Head of caudate nucleus (tissue), 42 donors: ENCODE data around the gene MADD.

ENCODE experiments used
- DNase-seq, 42 donors: peaks; one replicate each; pipeline versions ENCODE4 v3.0.0 to v3.0.0-alpha.2; 2020 to 2021; ENCODE audit warnings: mixed read lengths in 7 of 42
- intact Hi-C: fragments of 100-400 bp; cut with DNase I; formaldehyde crosslinking; loops from one replicate; pipeline ENCODE4 v1.15.0; 2022

Gene MADD

DNA sequence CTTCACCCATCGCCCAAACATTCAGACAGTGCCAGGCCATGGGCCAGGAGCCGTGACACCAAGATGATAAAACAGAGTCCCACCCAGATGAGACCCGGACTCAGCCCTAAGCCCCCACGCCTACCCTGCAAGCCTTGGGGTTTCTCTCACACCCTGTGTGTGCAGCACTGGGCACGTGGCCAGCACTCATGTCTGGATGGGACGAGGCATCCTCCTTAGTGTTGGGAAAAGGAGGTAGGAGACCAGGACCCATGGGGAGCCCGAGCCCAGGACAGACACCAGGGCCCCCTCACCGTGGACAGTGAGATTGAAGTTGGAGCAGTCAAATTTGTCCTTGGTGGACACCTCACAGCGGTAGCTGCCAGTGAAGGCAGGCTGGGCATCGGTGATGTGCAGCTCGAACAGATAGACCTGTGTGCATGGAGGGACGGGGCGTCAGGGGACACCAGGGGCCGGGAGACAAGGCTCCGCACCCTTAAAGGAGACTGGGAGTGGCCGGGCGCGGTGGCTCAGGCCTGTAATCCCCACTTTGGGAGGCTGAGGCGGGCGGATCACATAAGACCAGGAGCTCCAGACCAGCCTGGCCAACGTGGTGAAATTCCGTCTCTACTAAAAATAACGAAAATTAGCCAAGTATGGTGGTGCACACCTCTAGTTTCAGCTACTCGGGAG, 78.3 kb downstream of the MADD start:
- intact Hi-C loops, result no loop called here
- DNase-seq, result no peak

DNA sequence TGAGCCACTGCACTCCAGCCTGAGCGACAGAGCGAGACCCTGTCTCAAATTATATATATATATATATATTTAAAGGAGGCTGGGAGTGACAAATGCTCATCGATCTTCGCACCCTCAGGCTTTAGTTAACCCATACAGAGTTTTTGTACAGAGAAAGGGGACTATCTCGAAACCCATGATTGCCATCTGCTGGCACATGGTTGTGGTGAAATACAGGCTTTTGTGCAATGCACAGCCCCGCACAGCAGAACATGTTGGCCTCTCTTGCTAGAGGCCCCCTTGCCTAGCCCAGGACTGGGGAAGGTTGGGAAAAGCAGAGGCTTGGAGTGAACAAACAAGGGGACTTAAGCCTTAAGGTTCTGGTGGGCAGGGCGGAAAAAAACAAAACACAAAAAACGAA, 78.9 kb downstream of the MADD start:
- intact Hi-C loops, result no loop called here
- peak in 14 of 42 donors; percentile 10 to 59 (median 24) for DNase-seq

DNA sequence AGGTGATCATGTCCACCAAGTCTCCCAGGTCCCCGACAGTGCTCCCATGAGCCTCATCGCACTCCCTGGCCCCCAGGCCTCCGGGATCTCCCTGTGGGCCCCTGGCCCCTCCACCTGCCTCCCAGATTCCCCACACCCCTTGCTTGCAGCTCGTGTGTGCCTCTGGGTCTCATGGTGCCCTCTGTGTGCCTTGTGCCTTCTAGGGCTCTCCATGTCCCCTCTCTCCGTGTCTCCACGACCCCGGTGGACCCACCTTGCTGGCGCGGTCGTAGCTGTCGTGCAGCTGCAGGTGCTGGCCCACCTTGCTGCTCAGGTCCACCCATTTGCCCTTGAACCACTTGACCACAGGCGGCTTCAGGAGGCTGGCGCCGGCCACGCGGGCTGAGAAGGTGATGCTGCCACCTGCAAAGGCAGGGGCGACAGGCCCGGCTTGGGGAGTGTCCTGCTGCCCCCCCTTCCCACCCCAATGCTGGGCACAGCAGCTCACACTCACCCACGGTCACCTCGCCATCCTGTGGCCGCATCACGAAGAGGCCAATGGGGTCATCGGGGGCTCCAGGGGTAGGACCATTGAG, 79.7 kb downstream of the MADD start:
- intact Hi-C loops, result no loop called here
- no peak for DNase-seq

DNA sequence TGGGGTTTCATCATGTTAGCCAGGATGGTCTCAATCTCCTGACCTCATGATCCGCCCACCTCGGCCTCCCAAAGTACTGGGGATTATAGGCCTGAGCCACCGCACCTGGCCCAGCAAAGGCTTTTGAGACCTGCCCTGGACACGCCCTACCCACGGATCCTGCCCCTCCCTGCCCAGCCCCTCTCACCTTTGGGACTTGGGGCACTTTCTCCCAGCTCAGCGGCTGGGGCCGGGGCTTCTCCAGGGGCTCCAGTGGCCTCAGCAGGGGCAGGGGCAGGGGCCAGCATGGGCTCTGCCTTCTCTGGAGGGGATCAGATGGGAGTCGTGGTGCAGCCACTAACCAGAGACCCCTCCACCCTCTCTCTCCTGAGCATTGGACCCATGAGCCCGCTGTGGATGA, 80.4 kb downstream of the MADD start:
- intact Hi-C loops, result no loop called here
- no peak for DNase-seq

DNA sequence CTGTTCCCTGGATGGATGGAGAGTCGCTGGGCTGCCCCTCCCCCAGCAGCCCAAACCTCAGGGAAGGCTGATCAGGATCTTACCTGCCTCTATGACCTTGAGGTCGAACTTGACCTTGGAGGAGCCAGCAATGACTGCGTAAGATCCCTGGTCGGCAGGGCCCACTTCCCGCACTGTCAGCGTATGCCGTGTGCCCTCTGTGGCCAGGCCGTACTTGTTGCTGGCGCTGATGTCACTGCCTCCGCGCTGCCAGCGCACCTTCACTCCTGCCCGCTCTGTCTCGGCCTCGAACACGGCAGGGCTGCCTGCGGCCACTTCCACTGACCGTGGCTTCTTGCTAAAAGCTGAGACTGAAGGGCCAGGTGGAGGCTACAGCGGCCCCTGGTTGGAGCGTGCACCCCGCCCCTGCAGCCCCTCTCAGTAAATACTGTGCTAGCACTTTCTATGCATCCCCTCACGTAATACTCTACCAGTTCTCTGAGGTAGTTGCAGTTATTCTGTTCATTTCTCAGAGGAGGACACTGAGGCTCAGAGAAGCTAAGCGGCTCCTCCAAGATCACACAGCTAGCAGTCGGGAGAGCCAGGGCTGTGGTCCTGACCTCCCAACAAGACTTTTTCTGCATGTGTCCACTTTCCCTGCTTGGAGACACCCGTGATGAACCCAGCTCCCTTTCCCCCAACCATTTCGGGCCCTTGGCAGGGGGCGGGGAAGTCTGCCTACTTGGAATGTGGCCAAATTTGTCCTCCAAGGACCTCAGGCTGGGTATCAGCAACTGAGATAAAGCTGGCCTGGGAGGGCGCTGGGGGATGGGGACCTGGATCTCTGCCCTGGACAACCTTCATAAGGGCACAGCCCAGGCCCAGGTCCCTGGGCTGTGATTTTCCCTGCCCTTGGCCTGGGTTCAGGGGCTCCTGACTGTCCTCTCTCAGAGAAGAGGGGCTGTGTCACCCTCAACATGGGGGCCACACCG, 81.5 kb downstream of the MADD start:
- DNase-seq, result no peak
- intact Hi-C loops, result no loop called here

DNA sequence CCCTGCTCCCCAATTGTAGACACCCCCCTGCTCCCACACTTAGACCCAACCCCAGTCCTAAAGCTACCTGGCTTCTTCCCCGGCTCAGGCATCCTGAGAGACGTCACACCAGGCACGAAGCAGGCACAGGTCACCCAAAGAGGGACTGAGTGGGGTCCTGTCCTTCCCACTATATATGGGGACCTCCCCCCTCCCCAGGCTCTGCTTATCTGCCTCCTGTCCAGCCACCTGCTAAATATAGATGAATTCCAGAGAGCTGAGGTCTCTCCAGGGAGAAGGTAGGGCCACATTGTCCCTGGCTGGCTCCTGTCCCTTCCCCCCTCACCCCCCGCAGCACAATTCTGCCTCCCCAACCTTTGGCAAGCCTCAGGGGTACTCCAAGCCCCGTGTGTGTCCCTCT, 82.6 kb downstream of the MADD start, which contains the start of gene MYBPC3:
TSS of gene MYBPC3 (minus strand) at position 147 of the 400 bp plus-strand sequence. CDS start at position 92, 55 bp downstream.
- intact Hi-C loops, result no loop called here
- no peak for DNase-seq

DNA sequence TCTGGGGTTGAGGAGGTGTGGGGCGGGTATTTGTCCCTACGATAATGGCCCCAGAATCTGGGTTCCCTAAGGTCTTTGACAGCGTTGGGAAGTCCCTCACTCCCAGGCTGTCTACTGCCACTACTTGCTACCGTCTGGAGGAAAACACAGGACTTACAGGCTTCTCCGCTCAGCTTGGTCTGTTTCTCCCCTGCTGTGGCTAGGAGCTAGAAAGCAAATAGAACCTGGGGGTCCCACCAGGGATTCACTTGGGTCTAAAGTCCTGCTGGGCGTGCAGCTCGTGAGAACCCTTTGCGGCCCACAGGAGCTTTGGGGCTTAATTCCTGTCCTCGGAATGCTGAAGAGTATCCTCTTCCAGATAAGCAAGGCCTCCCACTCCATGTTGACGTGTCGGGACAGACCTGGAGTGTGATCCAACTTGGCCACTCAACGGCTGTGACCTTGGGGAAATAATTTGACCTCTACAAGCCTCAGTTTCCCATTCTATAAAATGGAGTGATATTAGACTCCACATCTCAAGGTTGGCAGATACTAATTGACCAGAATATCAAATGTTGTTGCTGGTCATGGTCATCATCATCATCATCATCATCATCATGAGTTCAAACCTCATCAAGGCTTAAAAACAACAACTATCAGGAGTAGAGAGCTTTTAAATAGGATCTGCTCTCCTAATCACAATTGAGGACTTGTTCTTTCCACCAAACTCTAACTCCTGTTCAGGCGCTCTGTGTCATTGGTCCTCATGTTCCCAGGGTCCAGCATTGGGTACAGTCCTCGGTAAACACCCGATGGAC, 84.2 kb downstream of the MADD start:
- intact Hi-C loops, result no loop called here
- DNase-seq, result no peak

DNA sequence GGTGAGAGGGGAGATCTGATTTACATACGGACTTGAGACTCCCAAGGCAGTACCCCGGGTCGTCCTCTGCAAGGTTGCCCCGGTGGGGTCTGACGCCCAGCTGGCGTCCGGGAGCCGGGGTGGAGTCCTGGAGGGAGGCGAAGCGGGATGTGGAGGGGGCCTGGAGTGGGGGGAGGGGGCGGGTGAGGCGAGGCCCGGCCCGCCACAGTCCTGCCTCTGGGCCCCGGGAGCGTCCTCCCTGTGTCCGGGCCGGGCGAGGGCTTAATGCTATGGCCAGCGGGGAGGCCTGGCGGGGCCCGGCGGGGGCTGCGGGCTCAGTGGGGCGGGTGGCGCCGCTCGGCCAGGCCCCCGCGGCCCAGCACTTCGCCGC, 85.0 kb downstream of the MADD start:
- DNase-seq, result peak in 3 of 42 donors; percentile 12 to 49 (median 23)
- intact Hi-C loops, result loop anchor here (5.0 kb wide), 1 partner anchor 178 kb away; the partner anchor contains the start of gene ARFGAP2

DNA sequence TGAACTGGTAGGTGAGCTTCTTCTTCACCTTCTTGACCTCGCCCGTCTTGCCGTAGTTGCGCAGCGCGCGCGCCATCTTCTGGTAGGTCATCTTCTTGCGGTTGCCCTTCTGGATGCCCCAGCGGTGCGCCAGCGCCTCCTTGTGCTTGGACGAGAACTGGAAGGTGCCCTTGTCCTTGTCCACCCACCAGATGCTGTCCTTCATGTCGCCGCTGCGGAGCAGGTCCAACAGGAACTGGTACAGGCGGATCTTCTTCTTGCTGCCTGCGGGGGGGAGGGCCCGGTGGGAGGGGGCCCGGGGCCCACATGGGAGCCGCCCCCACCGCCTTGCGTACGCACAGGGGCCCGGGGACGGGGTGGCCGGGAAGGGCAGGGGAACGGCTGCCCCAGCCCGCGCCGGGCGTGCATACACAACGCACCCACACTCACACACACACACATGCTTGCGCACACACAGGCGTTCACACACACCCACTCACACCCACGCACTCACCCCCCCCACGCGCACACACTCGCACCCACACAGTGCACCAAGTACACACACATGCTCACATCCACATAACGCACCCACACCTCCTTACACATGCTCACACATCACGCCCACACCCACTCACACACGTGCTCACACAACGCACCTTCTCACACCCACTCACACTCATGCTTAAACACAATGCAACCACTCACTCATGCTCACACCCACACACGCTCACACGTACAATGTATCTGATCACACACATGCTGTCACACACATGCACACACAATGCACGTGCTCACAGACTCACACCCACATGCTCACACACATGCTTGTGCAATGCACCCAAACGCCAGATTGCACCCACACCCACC, 85.6 kb downstream of the MADD start:
- DNase-seq, result peak; percentile 89 to 97 (median 94)
- intact Hi-C loops, result loop anchor here (5.0 kb wide), 1 partner anchor 178 kb away; the partner anchor contains the start of gene ARFGAP2

DNA sequence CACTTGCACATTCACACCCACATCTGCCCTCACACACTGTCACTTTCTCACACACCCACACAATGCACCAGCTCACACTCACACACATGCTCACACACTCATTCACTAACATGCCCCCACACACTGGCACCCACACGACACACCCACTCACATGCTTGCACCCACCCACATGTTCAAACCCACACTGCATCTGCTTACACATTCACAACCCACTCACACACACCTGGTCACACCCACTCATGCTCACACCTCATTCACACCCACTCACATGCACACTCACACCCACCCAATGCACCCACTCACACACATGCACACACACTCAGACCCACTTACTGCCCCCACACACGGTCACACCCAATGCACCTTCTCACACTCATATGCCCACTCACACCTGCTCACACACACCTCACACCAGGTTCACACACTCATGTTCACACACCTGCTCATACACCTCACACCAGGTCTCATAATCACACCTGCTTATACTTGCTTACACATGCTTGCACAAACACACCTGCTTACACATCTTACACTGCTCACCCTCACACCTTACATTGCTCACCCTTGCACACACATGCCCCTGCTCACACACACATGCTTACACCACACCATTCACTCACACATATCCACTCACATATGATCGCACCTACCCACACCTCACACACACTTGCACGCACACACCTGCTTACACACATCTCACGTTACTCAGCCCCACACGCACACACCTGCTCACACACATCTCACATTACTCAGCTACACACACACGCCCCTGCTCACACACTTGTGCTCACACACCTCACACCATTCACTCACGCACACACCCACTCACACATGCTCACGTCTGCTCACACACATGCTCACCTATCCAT, 86.4 kb downstream of the MADD start:
- DNase-seq, result no peak
- intact Hi-C loops, result loop anchor here (5.0 kb wide), 1 partner anchor 179 kb away; the partner anchor contains the start of gene ARFGAP2

DNA sequence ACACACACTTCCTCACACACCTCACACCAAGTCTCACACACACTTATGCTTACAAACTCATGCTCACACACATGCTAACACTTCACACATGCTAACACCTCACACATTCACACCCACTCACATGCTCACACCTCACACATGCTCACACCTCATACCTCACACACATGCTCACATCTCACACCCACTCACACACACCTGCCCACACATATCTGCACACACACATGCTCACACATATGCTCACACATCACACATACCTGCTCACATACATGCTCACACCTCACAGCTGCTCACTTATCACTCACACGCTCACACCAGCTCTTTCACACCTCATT, 87.0 kb downstream of the MADD start:
- intact Hi-C loops, result loop anchor here (5.0 kb wide), 1 partner anchor 180 kb away; the partner anchor contains the start of gene ARFGAP2
- DNase-seq, result no peak

DNA sequence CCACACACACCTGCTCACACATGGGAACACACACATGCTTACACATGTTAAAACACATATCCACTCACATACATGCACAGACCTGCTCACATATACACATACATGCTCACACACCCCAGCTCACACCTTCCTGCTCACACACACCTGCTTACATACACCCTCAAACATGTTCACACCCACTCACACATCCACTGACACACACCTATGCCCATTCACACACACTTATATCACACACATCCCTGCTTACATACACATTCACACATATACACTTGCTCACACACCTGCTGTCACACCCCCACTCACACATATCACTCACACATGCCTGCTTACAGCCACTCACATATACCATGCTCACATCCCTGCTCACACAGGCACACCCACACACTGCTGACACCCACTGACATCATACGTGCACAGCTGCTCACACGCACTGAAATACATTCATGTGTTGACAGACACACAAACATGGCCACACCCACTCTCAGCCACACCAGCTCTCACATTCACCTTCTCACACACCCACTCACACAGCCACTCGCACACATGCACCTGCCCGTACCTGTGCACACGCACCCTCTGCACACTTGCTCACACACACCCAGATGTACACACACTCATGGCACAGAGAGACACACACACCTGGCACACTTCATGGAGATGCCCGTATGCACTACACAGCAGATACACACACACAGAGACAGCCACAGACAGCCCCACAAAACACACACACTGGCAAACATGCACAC, 88.2 kb downstream of the MADD start:
- DNase-seq, result no peak
- intact Hi-C loops, result loop anchor here (5.0 kb wide), 1 partner anchor 181 kb away; the partner anchor contains the start of gene ARFGAP2

DNA sequence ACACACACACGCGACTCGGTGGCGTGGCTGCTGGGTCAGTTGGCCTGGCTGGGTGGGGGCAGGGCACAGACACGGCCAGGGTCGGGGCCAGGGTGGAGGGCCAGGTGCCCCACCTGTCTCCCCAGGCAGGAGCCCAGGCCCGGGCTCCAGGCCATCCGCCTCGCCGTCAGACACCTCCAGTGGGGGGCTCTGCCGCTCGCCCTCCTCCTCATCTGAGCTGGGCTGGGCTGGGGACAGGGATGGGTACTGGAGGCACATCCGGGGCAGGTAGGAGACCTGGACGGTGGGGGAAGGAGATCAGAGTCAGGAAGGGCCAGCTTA, 88.8 kb downstream of the MADD start:
- intact Hi-C loops, result loop anchor here (5.0 kb wide), 1 partner anchor 181 kb away; the partner anchor contains the start of gene ARFGAP2
- no peak for DNase-seq

DNA sequence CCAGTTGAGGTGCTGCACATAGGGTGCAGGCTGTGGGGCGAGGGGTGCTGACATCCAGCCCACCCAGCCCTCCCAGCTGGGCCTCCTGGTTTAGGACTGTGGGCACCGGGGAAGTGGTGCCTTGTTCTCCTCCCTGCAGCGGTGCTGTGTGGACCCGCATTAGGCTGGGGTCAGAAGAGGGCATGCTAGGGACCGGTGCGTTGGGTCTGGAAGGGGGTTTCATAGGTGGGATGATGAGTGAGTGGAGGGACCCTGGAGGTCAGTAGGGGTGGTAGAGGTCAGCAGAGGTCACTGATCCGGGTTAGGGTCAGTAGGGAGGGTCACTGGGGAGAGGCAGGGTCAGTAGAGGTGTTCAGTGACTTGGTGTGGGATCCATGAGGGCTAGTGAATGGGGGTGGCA, 89.2 kb downstream of the MADD start:
- no peak for DNase-seq
- intact Hi-C loops, result loop anchor here (5.0 kb wide), 1 partner anchor 182 kb away; the partner anchor contains the start of gene ARFGAP2

DNA sequence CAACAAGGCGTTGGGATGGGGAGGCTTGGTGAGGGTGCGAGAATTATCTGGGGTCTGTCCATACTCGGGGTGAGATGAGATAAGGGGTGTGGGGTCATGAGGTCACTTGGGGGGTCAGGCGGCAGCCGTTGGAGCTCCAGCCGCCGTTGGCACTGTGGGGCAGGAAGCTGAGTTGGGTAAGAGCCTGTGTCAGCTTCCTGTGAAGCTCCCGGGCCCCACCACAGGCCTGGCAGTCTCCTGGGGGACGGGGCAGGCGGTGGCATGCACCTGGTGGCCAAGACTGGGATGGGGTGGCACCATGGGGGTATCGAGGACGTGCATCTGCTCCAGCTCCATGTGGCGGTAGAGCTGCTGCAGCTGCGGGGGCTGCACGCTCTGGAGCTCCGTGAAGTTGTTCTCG, 89.7 kb downstream of the MADD start:
- intact Hi-C loops, result loop anchor here (5.0 kb wide), 1 partner anchor 182 kb away; the partner anchor contains the start of gene ARFGAP2
- DNase-seq, result no peak

DNA sequence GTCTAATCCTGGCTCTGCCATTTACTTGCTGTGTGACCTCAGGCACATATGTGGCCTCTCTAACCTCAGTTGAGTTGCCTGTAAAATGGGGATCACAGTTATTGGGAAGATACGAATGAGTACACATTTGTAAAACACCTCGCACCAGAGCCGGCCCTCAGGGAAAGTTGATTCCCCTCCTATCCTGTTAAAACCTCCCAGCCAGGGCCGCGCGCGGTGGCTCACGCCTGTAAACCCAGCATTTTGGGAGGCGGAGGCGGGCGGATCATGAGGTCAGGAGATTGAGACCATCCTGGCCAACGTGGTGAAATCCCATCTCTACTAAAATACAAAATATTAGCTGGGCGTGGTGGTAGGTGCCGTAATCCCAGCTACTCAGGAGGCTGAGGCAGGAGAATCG, 90.4 kb downstream of the MADD start:
- DNase-seq, result no peak
- intact Hi-C loops, result no loop called here
